Activated naive CD4-positive, alpha-beta T cell treated with anti-CD3 and anti-CD28 coated beads for 36 hours (primary cell): Measurements from ENCODE around the gene E2F1. TPM values are rescaled to one million over a fixed set of nuclear protein-coding genes. Genes with fewer than 3 reads are reported as not detected.

ENCODE experiments used
- CTCF ChIA-PET: fragments of 350-600 bp; sonication (Branson Sonifier 250); formaldehyde crosslinking; loops from one replicate; lab custom pipeline; 2021; ENCODE audit warnings: antibody characterized with exemption; lab: Charles Lee
- DNase-seq: peaks from one replicate; pipeline ENCODE4 v3.0.0-alpha.2; 2020
- H3K27ac Mint-ChIP-seq: one replicate; pipeline ENCODE4 v1.8.0; 2021; ENCODE audit warnings: mild to moderate bottlenecking, mixed read lengths
- H3K27me3 Mint-ChIP-seq: one replicate; pipeline ENCODE4 v1.8.0; 2021; ENCODE audit warnings: low read depth, mixed read lengths
- H3K36me3 Mint-ChIP-seq: one replicate; pipeline ENCODE4 v1.8.0; 2021; ENCODE audit warnings: low read depth, mixed read lengths
- H3K4me1 Mint-ChIP-seq: one replicate; pipeline ENCODE4 v1.8.0; 2021; ENCODE audit warnings: low read depth, mixed read lengths
- H3K4me3 Mint-ChIP-seq: one replicate; pipeline ENCODE4 v1.8.0; 2021; ENCODE audit warnings: mild to moderate bottlenecking, moderate library complexity, mixed read lengths
- H3K9me3 Mint-ChIP-seq: one replicate; pipeline ENCODE4 v1.8.0; 2021; ENCODE audit warnings: mixed read lengths
- intact Hi-C: fragments of 100-400 bp; cut with micrococcal nuclease; formaldehyde crosslinking; loops from one replicate; pipeline ENCODE4 v1.15.1; 2023
- total RNA-seq, 2 experiments: library from RNA; stranded (reverse); gene quantifications; one replicate each; pipeline ENCODE4 v1.2.3, GENCODE V29; 2021

Gene E2F1
- total RNA-seq, 2 experiments from 2014 or later: 69.3 to 70.0 TPM

GRCh38 chr20:33658510-33658909 lies 27.7 kb downstream of the E2F1 start:
- no peak for DNase-seq
- peaks cover 10% of the 10 kb centered on the region for H3K4me1 Mint-ChIP-seq
- H3K9me3 Mint-ChIP-seq: no peaks in the 10 kb centered on the region
- CTCF ChIA-PET: no interaction called here
- no peaks in the 10 kb centered on the region for H3K27me3 Mint-ChIP-seq
- no peak overlapping the region for H3K4me3 Mint-ChIP-seq
- H3K27ac Mint-ChIP-seq: no peak overlapping the region
- intact Hi-C loops: no loop called here
- H3K36me3 Mint-ChIP-seq: no peaks in the 10 kb centered on the region

- no peak overlapping the region for H3K4me3 Mint-ChIP-seq
- CTCF ChIA-PET: no interaction called here
- H3K9me3 Mint-ChIP-seq: no peaks in the 10 kb centered on the region
- no peaks in the 10 kb centered on the region for H3K27me3 Mint-ChIP-seq
- H3K36me3 Mint-ChIP-seq: no peaks in the 10 kb centered on the region
- DNase-seq: no peak
- H3K27ac Mint-ChIP-seq: no peak overlapping the region
- H3K4me1 Mint-ChIP-seq: peaks cover 16% of the 10 kb centered on the region
- intact Hi-C loops: no loop called here
Observed at GRCh38 chr20:33657704-33658095, 28.5 kb downstream of the E2F1 start.

- no peak overlapping the region for H3K4me3 Mint-ChIP-seq
- peaks cover 21% of the 10 kb centered on the region for H3K4me1 Mint-ChIP-seq
- H3K36me3 Mint-ChIP-seq: no peaks in the 10 kb centered on the region
- CTCF ChIA-PET: no interaction called here
- intact Hi-C loops: no loop called here
- DNase-seq: no peak
- H3K27ac Mint-ChIP-seq: no peak overlapping the region
- no peaks in the 10 kb centered on the region for H3K9me3 Mint-ChIP-seq
- H3K27me3 Mint-ChIP-seq: no peaks in the 10 kb centered on the region
Observed at GRCh38 chr20:33656783-33657703, 29.1 kb downstream of the E2F1 start.

- peaks cover 29% of the 10 kb centered on the region for H3K4me1 Mint-ChIP-seq
- no peak for DNase-seq
- CTCF ChIA-PET: interaction anchor here (0.6 kb wide), 1 partner anchor 170 kb away, joined by 4 read pairs; no protein-coding TSS in a partner anchor
- no peaks in the 10 kb centered on the region for H3K27me3 Mint-ChIP-seq
- H3K36me3 Mint-ChIP-seq: no peaks in the 10 kb centered on the region
- no peaks in the 10 kb centered on the region for H3K9me3 Mint-ChIP-seq
- H3K4me3 Mint-ChIP-seq: no peak overlapping the region
- intact Hi-C loops: no loop called here
- no peak overlapping the region for H3K27ac Mint-ChIP-seq
Observed at GRCh38 chr20:33656010-33656782, 30.0 kb downstream of the E2F1 start.

GRCh38 chr20:33655164-33655563 lies 31.0 kb downstream of the E2F1 start:
- Mint-ChIP-seq H3K27me3 (no peaks in the 10 kb centered on the region), H3K27ac (no peak overlapping the region), H3K4me1 (peaks cover 29% of the 10 kb centered on the region), H3K9me3 (no peaks in the 10 kb centered on the region), H3K4me3 (no peak overlapping the region), H3K36me3 (no peaks in the 10 kb centered on the region)
- intact Hi-C loops: no loop called here
- CTCF ChIA-PET: interaction anchor here (0.6 kb wide), 2 partner anchors 169 to 202 kb away, joined by 3 to 4 read pairs; no protein-coding TSS in a partner anchor
- DNase-seq: no peak

- Mint-ChIP-seq H3K4me1 (peaks cover 31% of the 10 kb centered on the region), H3K4me3 (no peak overlapping the region), H3K27ac (no peak overlapping the region), H3K9me3 (no peaks in the 10 kb centered on the region), H3K27me3 (no peaks in the 10 kb centered on the region), H3K36me3 (no peaks in the 10 kb centered on the region)
- DNase-seq: no peak
- intact Hi-C loops: no loop called here
- CTCF ChIA-PET: interaction anchor here (0.6 to 2.1 kb wide), 3 partner anchors 12 to 202 kb away, joined by 3 to 15 read pairs (median 9); partner anchors contain the start of gene ACTL10
Observed at GRCh38 chr20:33654680-33655161, 31.5 kb downstream of the E2F1 start.

- Mint-ChIP-seq H3K4me3 (no peak overlapping the region), H3K9me3 (no peaks in the 10 kb centered on the region), H3K27ac (no peak overlapping the region), H3K4me1 (peaks cover 36% of the 10 kb centered on the region), H3K27me3 (no peaks in the 10 kb centered on the region), H3K36me3 (no peaks in the 10 kb centered on the region)
- no peak for DNase-seq
- intact Hi-C loops: loop anchor here (1.0 kb wide), 1 partner anchor 197 kb away; no protein-coding TSS in a partner anchor
- CTCF ChIA-PET: interaction anchor here (1.1 to 2.1 kb wide), 4 partner anchors 10 to 197 kb away, joined by 4 to 15 read pairs (median 11); partner anchors contain the start of gene ACTL10
Observed at GRCh38 chr20:33653900-33654596, 32.1 kb downstream of the E2F1 start.

GRCh38 chr20:33653218-33653899 lies 32.8 kb downstream of the E2F1 start:
- peak overlapping the region; percentile 87 for H3K27ac Mint-ChIP-seq
- no peaks in the 10 kb centered on the region for H3K27me3 Mint-ChIP-seq
- CTCF ChIA-PET: interaction anchor here (1.1 to 2.1 kb wide), 4 partner anchors 10 to 196 kb away, joined by 4 to 15 read pairs (median 11); partner anchors contain the start of gene ACTL10
- H3K36me3 Mint-ChIP-seq: no peaks in the 10 kb centered on the region
- no peak overlapping the region for H3K4me3 Mint-ChIP-seq
- no peaks in the 10 kb centered on the region for H3K9me3 Mint-ChIP-seq
- intact Hi-C loops: loop anchor here (1.0 kb wide), 1 partner anchor 196 kb away; no protein-coding TSS in a partner anchor
- DNase-seq: peak; percentile 65
- peaks cover 36% of the 10 kb centered on the region for H3K4me1 Mint-ChIP-seq

- CTCF ChIA-PET: interaction anchor here (0.6 to 1.5 kb wide), 3 partner anchors 16 to 194 kb away, joined by 3 to 5 read pairs (median 3); no protein-coding TSS in a partner anchor
- intact Hi-C loops: loop anchor here (1.0 kb wide), 2 partner anchors 12 to 96 kb away; no protein-coding TSS in a partner anchor
- H3K27ac Mint-ChIP-seq: no peak overlapping the region
- H3K4me1 Mint-ChIP-seq: peaks cover 36% of the 10 kb centered on the region
- no peaks in the 10 kb centered on the region for H3K9me3 Mint-ChIP-seq
- H3K36me3 Mint-ChIP-seq: no peaks in the 10 kb centered on the region
- no peak overlapping the region for H3K4me3 Mint-ChIP-seq
- H3K27me3 Mint-ChIP-seq: no peaks in the 10 kb centered on the region
- no peak for DNase-seq
Observed at GRCh38 chr20:33651562-33652048, 34.6 kb downstream of the E2F1 start.

- H3K9me3 Mint-ChIP-seq: no peaks in the 10 kb centered on the region
- H3K36me3 Mint-ChIP-seq: peaks cover 2% of the 10 kb centered on the region
- H3K4me3 Mint-ChIP-seq: no peak overlapping the region
- peak overlapping the region; percentile 13 for H3K27ac Mint-ChIP-seq
- H3K4me1 Mint-ChIP-seq: peaks cover 36% of the 10 kb centered on the region
- CTCF ChIA-PET: interaction anchor here (0.6 to 1.5 kb wide), 3 partner anchors 17 to 197 kb away, joined by 3 to 5 read pairs (median 3); no protein-coding TSS in a partner anchor
- intact Hi-C loops: no loop called here
- no peak for DNase-seq
- no peaks in the 10 kb centered on the region for H3K27me3 Mint-ChIP-seq
Observed at GRCh38 chr20:33650753-33651561, 35.2 kb downstream of the E2F1 start.
